Stomach smooth muscle (tissue), 2 donors: ENCODE data around the gene MUL1.
A peak's percentile ranks its signal among the peaks of the same experiment; 100 is the strongest.

ENCODE experiments used
- H3K27ac ChIP-seq: one replicate; pipeline ENCODE4 v1.7.0; 2013; ENCODE audit warnings: mild to moderate bottlenecking, low read length, inconsistent platforms
- H3K27me3 ChIP-seq, 2 donors: one replicate each; pipeline ENCODE4 v1.7.0; 2013; ENCODE audit warnings: low read length in 2 of 2; ENCODE audit not compliant: insufficient read depth in 2 of 2, control insufficient read depth in 1 of 2
- H3K36me3 ChIP-seq, 2 donors: one replicate each; pipeline ENCODE4 v1.7.0; 2013; ENCODE audit warnings: low read length in 2 of 2; ENCODE audit not compliant: control insufficient read depth in 2 of 2, insufficient read depth in 2 of 2
- H3K4me1 ChIP-seq: one replicate; pipeline ENCODE4 v1.7.0; 2013; ENCODE audit warnings: low read length; ENCODE audit not compliant: control insufficient read depth, insufficient read depth
- H3K4me3 ChIP-seq, 2 donors: one replicate each; pipeline ENCODE4 v1.7.0; 2013; ENCODE audit warnings: low read length in 2 of 2
- H3K9ac ChIP-seq, 2 donors: one replicate each; pipeline ENCODE4 v1.7.0; 2013; ENCODE audit warnings: low read length in 2 of 2, mild to moderate bottlenecking in 1 of 2
- H3K9me3 ChIP-seq, 2 donors: one replicate each; pipeline ENCODE4 v1.7.0; 2013; ENCODE audit warnings: low read length in 2 of 2; ENCODE audit not compliant: control insufficient read depth in 2 of 2
- donor health status: healthy.
- donor health status: Pancreatic carcinoma.

Gene MUL1

DNA sequence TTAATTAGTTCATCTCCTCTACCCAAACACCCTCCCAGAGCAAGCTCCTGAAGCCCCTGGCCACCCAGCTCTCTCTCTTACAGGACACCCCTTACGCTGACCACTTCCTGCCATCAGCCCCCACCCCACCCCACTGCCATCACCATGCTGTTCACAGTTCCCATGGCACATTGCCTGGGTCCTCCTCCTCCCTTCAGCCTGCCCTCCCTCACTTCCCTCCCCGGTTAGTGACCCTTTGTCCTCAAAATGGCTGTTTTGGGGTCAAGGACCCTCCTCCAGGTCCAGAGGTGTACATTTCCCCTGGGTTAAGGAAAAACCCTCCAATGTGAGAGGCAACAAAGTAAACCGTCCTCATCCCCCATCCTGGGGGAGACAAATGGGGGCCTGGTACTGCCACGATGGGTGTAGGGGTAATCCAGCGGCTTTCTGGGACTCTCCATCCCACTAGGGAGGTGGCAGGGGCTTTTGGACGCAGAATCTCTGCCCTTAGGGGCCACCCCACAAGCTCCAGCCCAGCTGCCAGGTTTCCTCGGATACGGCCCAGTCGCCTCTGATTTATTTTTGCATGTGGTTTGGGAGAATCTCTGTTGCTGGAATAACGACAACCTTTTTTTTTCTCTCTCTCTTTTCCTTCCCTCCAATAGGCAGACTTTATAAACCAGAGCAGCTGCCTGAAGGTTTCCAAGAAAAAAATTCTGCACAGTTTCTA, 30.4 kb downstream of the MUL1 start:
- Histone ChIP-seq H3K27me3 (peaks cover 21 to 23% of the 10 kb centered on the region in 2 donors), H3K27ac (no peak overlapping the region), H3K4me3 (no peak overlapping the region), H3K36me3 (no peaks in the 10 kb centered on the region), H3K9me3 (no peaks in the 10 kb centered on the region), H3K9ac (no peak overlapping the region), H3K4me1 (peaks cover 13% of the 10 kb centered on the region)

DNA sequence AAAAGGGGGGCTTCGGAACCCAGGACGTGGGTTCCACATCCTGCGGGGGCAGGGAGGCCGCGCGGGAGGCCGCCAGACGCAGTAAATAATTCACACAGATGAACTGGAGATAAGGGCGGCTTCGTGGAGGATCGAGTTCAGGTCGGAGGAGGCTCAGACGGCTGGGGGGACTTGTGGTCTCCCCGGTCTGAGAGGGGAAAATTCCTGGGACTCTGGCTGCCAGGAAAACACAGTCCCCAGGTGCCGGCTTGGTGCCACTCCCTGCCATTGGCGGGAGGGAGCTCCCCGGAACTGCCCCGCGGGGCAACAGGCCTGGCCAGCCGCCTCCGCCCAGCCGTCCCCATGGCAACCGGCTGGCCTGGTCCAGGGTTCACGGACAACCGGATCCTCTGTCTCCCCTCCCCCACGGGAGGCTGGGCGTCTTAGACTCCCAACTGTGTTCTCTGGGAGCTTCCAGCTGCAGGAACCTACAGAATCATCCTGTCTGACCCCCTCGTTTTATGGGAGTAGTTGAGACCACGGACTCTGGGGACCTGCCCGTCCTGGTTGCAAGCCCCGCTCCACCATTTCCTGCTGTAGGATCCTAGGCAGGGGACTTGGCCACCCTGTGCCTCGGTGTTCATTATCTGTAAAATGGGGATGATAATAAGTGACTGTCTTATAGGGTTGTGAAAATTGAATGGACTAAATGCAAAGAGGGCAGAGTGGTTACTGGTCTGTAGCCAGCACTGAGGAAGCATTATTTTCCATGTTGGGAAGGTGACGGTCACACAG, 31.5 kb downstream of the MUL1 start:
- Histone ChIP-seq H3K9ac (no peak overlapping the region), H3K4me1 (peaks cover 13% of the 10 kb centered on the region), H3K4me3 (no peak overlapping the region), H3K36me3 (no peaks in the 10 kb centered on the region), H3K9me3 (no peaks in the 10 kb centered on the region), H3K27me3 (peaks cover 21 to 25% of the 10 kb centered on the region in 2 donors), H3K27ac (no peak overlapping the region)

DNA sequence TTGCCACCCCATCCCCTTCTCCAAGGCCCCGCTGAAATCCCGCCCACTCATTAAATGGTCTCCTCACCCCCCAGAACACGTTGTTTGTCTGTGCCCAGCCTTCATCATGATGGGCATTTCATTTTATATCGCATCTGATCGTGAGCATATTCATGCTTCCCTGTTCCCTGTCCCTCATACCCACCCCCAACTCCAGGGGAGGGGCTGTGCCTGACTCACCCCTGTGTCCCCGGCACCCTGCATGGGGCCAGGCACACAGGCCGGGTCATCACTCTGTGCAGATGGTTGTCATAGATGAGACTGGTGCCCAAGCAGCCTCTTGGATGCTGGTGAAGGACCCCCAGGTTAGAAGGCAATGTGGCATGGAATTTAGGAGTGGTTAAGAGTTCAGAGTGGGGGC, 33.0 kb downstream of the MUL1 start:
- Histone ChIP-seq H3K36me3 (no peaks in the 10 kb centered on the region), H3K4me3 (no peak overlapping the region), H3K9me3 (no peaks in the 10 kb centered on the region), H3K9ac (no peak overlapping the region), H3K27ac (no peak overlapping the region), H3K27me3 (peaks cover 21 to 25% of the 10 kb centered on the region in 2 donors), H3K4me1 (peaks cover 10% of the 10 kb centered on the region)

DNA sequence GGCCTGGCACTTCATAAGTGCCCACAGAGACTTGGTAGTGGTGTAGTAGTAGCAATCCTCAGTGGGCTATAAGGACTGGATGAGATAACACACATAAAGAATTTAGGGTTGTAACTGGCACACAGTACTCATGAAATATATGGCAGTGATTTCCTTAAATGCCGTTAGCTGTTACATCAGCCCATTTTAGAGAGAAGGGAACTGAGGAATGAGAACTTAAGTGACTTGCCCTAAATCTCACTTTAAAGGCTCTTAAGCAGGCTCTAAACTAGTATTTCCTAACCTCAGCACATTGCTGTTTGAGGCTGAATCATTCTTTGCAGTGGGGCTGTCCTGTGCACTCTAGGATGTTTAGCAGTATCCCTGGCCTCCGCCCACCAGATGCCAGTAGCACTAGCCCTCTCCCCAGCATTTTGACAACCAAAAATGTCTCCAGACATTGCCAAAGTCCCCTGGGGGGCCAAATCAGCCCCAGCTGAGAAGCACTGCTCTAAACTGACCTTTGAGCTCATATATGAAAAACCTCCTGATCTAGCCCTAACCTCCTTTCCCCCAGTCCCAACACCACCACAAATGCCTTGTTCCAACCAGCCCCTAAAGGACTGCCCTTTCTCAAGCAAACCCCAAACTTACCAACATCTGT, 33.5 kb downstream of the MUL1 start:
- Histone ChIP-seq H3K27me3 (peaks cover 21 to 25% of the 10 kb centered on the region in 2 donors), H3K4me1 (peaks cover 10% of the 10 kb centered on the region), H3K27ac (no peak overlapping the region), H3K36me3 (no peaks in the 10 kb centered on the region), H3K9me3 (no peaks in the 10 kb centered on the region), H3K9ac (no peak overlapping the region), H3K4me3 (no peak overlapping the region)

DNA sequence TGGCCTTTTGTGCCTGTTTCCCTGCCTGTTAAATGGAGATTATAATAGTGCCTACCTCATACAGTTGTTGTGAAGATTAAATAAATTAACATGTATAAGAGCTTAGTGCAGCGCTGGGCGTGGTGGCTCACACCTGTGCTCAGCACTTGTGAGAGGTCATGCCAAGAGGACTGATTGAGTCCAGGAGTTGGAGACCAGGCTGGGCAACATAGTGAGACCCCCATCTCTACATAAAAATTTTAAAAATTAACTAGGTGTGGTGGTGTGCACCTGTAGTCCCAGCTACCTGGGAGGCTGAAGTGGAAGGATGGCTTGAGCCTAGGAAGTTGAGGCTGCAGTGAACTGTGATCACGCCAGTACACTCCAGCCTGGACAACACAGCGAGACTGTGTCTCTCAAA, 34.1 kb downstream of the MUL1 start:
- Histone ChIP-seq H3K27ac (no peak overlapping the region), H3K9me3 (no peaks in the 10 kb centered on the region), H3K4me3 (no peak overlapping the region), H3K36me3 (no peaks in the 10 kb centered on the region), H3K4me1 (peaks cover 10% of the 10 kb centered on the region), H3K9ac (no peak overlapping the region), H3K27me3 (peaks cover 21 to 25% of the 10 kb centered on the region in 2 donors)

DNA sequence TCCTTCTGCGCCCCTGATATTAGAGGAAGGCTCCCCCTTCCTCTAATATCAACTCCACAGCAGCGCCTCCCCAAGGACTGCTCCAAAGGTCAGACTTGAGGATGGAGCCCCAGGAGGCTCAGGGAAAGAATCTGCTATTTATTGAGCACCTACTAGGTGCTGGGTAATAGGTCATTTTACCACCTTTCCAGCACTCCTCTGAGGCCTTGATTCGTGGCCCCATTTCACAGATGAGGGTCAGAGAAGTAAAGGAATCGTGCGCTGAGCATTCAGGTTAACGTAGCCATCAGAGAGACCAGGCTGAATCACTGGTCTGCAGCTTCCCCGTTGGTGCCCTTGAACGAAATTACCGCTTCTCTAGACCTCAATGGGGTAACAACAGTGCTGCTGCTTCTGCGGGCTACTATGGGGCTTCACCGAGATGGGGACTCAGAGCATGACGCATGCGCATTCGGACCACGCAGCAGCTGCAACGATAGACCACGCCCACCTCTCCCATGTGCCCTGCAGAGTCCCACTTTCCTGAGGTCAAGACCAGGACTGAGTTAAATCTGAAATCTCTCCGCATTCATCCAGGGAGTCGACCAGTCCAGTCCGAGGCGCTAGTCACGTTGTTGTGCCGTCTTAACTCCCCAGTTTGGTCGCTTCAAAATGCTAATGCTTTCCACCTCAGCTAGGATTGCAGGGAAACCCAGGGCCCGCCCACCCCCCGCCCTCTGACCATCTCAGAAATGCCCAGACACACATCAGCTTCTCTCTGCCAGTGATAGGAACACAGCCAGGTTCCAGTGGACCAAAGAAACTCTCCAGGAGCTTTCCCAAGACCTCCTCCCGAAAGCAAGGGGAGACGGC, 34.9 kb downstream of the MUL1 start:
- H3K9ac ChIP-seq, result no peak overlapping the region

DNA sequence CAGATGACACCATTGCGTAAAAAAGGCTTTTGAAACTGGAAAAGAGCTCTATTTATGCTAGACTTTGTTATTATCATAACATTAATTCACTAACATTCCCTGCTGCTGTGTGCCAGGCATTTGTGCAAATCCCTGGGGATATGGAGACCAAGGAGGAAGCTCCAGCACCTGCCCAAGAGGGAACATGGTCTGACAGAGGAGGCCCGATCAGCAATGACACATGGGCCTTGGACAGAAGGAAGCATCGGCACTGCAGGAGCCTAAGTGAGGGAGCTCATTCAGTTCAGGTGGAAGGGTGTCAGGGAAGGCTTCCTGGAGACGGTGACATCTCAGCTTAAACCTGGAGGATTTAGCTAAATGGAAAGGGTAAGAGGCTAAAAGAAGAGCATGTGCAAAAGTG, 35.8 kb downstream of the MUL1 start:
- Histone ChIP-seq H3K9ac (no peak overlapping the region), H3K27ac (no peak overlapping the region), H3K36me3 (no peaks in the 10 kb centered on the region), H3K4me3 (no peak overlapping the region), H3K4me1 (peaks cover 6% of the 10 kb centered on the region), H3K9me3 (no peaks in the 10 kb centered on the region), H3K27me3 (peaks cover 21 to 27% of the 10 kb centered on the region in 2 donors)

More for the DNA sequence above, 34.9 kb downstream of the MUL1 start:
- no peaks in the 10 kb centered on the region for H3K36me3 ChIP-seq
- peaks cover 10% of the 10 kb centered on the region for H3K4me1 ChIP-seq
- H3K27ac ChIP-seq, result no peak overlapping the region
- H3K9me3 ChIP-seq, result no peaks in the 10 kb centered on the region
- peaks cover 21 to 26% of the 10 kb centered on the region in 2 donors for H3K27me3 ChIP-seq
- peak overlapping the region; percentile 8 to 10 for H3K4me3 ChIP-seq

DNA sequence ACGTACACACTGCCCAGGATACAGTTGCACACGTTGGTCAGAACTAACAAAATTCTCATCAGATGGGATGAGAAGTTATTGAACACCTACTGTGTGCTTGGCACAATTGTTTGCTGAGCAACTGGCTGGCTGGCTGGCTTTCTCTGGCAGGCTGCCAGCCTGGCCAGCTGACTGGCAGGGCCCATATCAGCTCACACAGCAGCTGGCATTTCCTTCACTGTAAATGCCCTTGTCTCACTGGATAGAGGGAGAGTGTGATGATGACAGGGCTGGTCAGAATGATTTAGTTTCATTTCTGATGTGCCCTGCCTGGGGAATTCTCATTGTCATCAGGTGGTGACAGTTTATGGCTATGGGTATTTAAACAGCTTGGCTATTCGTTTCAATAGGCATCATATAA, 37.8 kb downstream of the MUL1 start:
- H3K4me1 ChIP-seq, result no peaks in the 10 kb centered on the region
- no peak overlapping the region for H3K27ac ChIP-seq
- H3K36me3 ChIP-seq, result no peaks in the 10 kb centered on the region
- no peak overlapping the region for H3K4me3 ChIP-seq
- H3K9ac ChIP-seq, result no peak overlapping the region
- no peaks in the 10 kb centered on the region for H3K9me3 ChIP-seq
- H3K27me3 ChIP-seq, result peaks cover 8 to 24% of the 10 kb centered on the region in 2 donors

DNA sequence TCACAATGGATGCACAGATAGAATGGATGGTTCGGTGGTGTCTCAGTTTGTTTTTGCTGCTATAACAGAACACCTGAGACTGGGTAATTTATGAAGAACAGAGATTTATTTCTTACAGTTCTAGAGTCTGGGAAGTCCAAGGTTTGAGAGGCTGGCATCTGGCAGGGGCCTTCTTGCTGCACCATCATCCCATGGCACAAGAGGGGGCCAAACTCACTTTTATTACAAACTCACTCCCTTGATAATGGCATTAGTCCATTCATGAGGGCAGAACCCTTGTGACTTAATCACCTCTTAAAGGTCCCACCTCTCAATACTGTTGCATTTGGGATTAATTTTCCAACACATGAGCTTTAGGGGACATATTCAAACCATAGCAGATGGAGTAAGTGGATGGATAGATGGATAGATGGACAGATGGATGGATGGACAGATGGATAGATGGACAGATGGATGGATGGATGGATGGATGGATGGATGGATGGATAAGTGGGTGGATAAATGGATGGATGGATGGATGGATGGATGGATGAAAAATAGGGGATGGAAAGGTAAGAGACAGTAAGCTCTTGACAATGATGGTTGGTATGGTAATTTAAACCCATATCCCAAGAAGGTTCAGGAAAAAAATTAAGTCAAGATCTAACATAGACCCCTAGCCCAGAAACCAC, 38.4 kb downstream of the MUL1 start:
- no peak overlapping the region for H3K27ac ChIP-seq

DNA sequence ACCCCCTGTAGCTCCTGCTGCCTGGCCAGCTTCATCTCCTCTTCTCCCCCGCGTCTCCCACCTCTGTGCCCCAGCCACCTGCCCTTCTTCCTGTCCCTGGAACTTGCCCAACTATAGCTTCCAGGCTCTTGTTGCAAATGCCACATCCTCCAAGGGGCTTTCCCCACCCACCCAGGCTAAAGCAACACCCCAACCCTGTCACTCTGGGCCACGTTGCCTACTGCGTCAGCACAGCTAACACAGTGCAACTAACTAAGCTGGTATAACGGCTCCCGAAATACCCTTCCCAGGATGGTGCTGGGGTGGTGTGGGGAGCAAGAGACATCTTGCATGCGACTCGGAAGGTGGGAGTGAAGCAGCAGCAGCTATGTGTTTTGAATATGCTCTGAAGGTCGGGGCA, 41.7 kb downstream of the MUL1 start:
- Histone ChIP-seq H3K9ac (no peak overlapping the region), H3K27me3 (peaks cover 0 to 18% of the 10 kb centered on the region in 2 donors), H3K4me3 (no peak overlapping the region), H3K27ac (no peak overlapping the region), H3K36me3 (no peaks in the 10 kb centered on the region), H3K9me3 (no peaks in the 10 kb centered on the region), H3K4me1 (no peaks in the 10 kb centered on the region)

More for the DNA sequence above, 38.4 kb downstream of the MUL1 start:
- Histone ChIP-seq H3K4me1 (no peaks in the 10 kb centered on the region), H3K4me3 (no peak overlapping the region), H3K9ac (no peak overlapping the region), H3K9me3 (no peaks in the 10 kb centered on the region), H3K36me3 (no peaks in the 10 kb centered on the region), H3K27me3 (peaks cover 2 to 24% of the 10 kb centered on the region in 2 donors)
